HG03460 (cell line): ENCODE measurements around the gene JRKL.

ENCODE experiments used
- ATAC-seq: cut with Tn5 transposase; IDR thresholded peaks from one replicate; pipeline ENCODE4 v1.9.1; 2021; ENCODE audit not compliant: unreplicated experiment

The JRKL gene

DNA sequence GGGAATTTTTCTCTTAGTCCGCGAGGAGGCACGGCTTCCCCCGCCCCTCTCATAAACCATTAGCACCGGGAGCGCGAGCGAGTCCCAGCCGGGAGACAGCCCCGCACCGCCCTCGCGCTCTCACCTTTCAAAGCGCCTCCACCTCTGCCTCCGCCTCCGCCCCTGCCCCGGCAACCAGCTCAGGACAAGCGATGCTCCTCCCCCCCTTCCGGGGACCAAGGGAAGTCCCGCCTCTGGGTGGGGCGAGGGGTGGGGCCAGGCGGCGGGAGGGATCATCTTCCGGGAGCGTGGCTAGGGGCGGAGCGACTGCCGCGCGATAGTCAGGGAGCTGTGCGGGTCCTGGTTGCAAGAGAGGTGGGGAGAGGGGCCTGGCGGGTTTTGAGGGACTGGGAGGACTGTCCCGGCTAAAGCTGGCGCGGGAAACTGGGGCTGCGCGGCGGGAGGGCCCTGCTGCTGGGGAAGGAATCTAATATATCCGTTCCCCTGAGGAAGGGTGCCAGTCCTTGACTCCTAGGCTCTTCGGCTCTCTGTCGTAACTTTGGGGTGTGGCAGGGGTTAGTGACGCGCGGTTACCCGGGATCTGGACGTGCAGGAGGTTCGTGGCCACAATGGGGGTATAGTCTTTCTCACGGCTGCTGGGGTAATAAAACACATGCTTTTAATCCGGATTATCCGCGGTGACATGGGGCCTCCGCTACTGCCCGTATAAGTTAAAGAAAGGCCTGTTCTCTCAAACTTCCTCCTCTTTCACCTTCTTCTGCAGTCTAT is at the start of gene JRKL, which contains the start of gene CCDC82:
TSS of gene JRKL (plus strand) at position 294 of the 768 bp plus-strand sequence. CDS start 637 bp downstream, outside the sequence.
TSS of gene CCDC82 (minus strand) at position 193 of the 768 bp plus-strand sequence. CDS start 5,165 bp downstream, outside the sequence.
- peak; percentile 95 for ATAC-seq

DNA sequence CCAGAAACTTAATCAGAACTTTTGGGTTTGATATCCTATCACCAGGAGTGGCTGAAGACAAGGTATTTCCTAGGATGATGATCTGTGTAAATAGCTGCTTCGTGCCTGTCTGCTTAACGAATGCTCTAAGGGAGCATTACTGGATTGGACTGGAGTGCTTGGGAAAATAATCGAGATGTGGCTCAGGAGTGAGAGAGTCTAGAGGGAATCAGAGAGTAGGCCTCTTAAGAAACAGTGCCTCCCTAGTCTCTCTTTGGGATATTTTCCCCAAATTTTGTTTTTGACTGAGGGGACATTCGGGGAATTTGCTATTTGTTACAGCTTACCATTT is 49.3 kb upstream of the JRKL start:
- ATAC-seq = no peak

DNA sequence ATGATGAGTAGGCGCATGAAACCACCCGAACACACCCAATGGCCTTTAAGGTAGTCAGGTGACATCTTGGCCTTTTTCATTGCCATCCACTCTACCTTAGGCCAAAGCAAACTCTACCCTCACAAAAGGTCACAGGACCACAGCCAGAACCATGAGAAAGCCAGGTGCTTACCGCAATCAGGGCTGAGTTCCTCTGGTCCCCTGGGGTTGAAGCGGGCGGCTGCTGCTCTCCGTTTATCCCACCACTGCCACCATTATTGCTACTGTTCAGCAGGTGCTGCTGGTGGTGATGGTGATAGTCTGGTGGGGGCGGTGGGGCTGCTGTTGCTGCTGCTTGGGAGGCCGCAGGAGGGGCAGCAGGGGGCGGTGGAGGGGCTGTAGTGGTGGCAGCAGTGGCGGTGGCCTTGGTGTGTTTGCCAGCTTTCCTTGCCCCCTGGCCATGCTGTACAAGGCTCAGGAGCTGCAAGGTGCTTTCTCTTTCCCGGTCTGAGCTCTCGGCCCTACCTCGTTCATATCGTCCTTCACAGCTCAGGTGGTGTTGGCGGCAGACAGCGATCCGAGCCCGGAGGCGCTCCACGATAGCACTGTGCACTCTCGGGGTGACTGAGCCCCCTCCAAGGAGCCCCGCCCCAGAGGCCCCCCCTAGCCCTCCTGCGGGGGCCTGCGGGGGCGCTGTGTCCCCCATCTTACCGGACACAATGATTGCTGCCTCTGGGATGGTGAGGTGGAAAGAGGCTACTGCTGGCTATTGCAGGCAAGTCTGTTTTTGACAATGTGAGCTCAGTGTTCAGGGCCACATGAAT is 48.4 kb upstream of the JRKL start:
- peak; percentile 35 for ATAC-seq

DNA sequence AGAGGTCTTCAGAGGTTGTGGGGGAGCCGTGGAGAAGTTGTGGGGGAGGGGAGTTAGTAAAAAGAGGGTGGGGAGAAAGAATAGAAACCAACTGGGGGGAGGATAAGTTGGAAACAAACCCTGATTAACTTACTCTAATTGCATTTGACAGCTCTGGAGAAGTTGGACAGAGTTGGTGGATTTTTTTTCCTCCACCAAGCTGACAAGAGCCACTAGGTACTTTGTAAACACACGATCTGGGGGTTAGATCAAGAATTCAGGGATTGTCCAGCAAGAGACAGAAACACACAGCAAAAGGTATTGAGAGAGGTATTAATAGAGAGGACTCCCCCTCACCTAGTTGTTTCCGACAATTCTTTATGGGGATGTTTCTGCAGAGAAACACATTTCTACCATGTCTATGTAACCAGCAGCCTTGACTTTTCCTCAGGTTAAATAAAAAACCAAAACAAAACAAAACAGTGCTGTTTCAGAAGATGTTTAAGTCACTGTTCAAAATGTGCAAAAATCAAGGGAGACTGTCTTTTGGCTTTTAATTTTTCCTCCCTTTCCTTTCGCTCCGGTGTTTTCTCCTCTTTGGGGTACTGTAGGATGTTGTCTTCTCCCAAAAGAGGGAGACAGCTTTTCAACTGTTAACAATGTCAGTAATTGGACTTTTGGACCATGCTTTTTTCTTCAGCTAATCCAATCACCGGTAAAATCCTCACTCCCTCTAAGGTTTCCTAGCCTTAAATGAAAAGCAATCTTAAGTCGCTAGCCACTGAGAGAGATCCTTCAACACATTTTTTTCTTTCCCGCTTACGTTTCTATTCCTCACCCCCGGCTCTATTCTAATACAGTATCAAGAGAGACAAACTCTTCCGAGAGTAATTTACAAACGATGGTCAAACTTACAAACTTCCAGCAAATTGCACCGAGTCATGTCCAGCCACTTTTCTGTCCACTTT is 47.5 kb upstream of the JRKL start:
- no peak for ATAC-seq

DNA sequence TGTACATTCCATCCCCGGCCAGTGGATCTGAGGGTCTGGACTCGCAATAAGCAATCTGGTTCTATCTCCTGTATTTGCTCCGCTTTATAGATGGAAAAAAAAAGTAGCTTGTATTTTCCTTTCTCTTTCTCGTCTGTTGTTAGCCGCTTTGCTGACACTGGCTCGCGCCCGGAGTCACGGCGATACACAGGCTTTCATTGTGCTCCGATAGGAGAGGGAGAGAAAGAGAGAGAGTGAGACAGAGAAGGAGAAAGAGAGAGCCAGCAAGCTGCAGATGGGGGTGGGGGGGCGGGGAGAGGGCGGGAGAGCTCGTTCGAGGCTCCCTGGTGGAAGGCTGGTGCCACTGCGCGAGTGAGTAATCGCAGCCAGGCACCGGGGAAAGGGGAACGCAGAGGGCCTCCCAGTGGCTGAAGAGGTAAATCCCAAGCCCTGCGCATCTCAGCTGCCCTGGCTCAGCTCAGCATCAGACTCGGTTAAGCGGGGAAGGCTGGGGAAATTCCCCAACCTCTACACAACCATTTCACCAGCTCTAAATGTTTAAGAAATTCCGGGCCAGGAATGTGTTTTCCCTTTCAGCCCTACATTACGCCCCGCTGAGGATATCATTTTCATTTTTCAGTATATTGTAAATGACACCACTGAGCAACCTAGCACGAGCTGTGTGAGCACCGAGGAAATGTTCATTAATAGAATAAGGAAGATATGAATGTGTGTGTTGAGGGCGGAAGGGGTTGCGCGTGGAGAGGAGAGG is 46.7 kb upstream of the JRKL start, which contains the start of gene MAML2:
TSS of gene MAML2 (minus strand) at position 235 of the 751 bp plus-strand sequence. CDS start 1,300 bp downstream, outside the sequence.
- ATAC-seq = peak; percentile 72

DNA sequence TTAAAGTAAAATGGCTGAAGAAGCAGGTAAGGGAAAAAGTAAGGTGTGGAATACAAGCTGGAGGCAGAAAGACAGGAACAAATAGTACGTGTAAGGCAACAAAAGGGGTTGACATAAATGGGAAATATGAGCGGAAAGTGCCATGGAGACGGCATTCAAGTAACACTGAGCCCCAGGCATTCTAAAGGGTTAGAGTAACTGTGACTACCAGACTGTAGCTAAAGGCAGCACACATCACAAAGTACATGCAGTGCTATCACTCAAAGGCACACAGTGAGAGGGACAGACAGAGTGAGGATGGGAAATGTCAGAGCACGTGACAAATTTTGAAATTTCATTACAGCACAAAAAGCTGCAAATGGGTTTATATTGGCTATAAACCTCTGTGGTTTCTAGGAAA is 33.0 kb upstream of the JRKL start:
- ATAC-seq = no peak

DNA sequence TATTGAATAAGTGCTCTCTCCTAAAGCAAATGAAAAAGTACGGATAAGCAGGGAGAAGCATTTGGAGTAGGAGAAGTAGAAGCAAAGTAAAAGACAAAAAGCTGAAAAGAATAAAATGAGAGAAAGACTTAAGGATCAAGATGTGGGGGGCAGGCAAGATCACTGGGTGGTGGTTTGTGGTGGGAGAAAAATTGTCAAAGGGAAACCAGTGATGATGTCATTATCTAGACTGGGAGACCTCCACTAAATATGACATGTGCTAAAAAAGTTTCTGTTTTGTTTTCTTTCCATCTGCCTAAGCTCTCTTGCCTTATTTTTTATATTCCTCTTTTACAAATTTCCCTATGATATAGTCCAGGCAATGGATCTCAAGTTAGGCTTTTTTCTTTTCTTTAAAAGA is 32.0 kb upstream of the JRKL start:
- no peak for ATAC-seq

DNA sequence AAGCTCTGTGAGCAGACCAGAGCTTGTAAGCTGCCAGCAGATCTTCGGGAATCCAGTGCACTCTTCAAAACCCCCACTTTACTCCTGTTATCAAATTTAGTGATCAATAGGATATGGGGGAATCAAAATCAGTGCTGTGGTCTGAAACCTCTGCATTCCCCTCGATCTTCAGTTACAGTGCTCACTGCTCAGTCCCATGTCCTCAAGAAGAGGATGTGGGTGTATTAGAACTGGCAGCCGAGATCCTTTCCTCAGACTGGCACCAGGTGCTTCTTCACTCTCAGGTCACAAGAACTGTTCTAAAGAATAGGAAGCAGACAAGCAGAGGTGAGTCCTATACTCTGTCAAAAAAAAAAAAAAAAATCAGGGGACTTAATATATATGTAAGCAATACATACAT is 31.5 kb upstream of the JRKL start:
- no peak for ATAC-seq

DNA sequence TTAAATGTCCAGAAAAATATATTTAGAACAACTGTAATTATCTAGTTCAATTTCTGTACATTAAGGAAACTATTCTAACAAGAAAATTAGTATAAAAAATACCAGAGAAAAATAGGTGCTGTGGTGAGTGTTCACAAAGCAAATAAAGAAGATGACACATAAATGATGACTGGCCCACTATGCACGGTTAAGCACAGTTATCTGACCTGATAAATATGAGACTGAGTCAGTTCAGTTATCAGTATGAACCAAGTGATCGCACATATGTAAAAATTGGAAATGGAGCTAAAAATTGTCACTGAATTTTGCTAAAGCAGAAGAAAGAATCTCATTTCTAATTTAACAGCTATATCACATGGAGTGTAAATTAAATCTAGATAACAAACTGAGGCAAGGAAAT is 28.0 kb upstream of the JRKL start:
- ATAC-seq = no peak

DNA sequence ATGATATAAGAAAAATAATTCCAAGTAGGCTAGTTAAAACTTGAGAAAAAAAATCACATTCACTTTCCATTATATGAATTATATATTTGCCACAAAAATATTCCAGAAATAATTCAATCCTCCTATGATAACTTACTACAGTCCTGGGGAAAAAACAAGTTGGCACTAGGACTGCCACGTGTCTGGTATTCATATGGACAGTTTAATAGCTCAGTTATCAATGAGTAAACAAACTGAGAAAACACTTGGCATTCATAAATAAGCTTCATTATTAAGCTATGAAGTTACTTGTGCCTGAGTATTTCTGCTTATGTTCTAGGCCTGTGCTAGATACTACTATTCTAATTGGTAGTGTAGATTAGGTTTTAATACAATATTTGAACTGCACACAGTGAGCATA is 24.3 kb upstream of the JRKL start:
- no peak for ATAC-seq

DNA sequence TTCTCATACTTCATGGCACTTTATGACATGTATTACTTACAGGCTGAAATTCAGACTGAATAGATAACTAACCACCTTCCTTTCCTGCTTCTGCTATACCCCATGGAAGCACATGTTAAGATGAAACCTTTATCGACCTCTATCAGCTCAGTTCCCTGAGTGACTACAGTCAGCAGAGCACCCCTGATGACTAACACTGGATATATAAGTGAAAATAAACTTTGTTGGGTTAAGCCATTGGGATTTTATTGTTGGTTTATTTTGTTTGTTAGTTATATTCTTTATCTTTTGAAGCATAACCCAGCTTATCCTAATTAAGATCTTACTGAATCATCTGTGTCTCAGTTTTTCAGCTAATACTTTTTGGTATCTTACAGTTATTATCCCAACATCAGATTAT is 23.8 kb upstream of the JRKL start:
- ATAC-seq = no peak

DNA sequence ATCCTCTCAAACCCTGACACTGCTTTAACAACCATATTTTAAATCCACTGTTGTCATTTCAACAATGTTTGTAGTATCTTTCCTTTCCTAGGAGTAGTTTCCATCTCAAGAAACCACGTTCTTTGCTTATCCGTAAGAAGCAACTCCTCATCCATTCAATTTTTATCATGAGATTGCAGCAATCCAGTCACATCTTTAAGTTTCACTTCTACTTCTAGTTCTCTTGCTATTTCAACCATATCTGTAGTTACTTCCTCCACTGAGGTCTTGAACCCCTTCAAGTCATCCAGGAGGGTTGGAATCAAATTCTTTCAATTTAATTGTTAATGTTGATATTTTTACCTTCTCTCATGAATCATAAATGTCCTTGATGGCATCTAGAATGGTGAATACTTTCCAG is 22.5 kb upstream of the JRKL start:
- ATAC-seq = no peak

DNA sequence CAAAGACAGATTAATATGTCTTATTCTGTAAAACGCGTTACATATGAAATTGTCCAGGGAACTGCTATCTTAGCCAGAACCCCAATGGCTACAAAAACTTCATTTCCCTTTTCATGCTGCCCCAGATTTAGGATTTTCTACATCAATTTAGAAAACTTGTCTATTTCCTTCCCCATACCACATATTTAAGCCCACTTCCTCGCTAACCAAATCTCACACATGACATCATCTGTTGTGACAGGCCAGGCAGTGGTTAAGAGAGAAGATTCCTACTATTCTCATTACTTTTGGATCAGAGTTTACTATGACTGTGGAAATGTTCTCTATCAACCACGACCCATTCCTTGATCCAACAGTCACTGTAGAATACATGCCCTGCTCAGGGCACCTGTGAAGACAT is 16.0 kb upstream of the JRKL start:
- no peak for ATAC-seq

DNA sequence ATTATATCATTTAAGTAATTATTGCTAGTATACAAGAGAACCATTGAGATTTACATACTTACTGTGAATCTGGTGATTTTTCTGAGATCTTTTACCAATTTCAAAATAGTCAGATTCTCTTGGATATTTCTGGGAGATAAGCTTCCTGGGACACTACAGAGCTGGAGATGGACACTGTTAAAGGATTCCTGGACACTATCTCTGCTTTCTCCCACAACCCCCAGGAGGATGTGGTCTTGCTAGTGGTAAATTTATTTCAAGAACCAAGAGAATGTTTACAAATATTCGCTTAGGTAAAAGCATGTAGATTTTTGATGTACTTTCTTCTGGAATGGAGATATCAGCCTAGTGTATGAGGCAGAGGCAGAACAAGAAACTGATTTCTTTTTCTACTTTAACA is 13.0 kb upstream of the JRKL start:
- ATAC-seq = no peak

DNA sequence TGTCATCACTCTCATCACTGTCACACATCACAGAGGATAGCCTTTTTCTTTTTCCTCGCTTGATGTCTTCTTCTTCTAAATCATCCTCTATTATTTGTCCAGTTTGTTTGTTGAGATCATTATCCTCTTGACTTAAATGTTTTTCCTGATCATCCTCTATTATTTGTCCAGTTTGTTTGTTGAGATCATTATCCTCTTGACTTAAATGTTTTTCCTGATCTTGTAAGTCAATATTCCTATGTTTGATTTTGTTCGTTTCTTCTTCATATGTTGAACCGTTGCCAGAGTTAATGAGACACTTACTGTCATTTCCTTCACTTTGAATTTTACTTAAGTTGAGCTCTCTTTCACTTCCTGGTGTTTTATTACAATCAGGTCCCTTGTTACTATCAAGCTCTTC is 5.7 kb upstream of the JRKL start:
- ATAC-seq = no peak

DNA sequence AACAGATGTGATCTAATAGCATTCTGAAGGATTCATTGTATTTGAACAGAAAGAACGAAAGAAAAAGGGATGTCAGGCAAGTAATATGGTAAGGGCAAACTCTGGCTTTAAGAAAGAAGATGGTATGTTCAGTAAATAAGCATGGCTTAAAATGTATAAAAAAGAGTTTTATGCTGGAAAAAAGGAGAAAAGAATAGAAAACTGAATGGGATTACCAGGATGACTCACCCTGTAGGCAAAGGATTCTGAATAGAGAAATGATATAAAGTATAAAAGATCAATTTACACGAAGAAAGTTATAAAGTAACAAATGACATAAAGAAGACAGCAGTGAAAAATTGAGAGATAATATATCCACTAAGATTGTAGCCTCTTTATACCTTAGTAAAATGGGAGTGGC is 4.6 kb upstream of the JRKL start:
- ATAC-seq = no peak

DNA sequence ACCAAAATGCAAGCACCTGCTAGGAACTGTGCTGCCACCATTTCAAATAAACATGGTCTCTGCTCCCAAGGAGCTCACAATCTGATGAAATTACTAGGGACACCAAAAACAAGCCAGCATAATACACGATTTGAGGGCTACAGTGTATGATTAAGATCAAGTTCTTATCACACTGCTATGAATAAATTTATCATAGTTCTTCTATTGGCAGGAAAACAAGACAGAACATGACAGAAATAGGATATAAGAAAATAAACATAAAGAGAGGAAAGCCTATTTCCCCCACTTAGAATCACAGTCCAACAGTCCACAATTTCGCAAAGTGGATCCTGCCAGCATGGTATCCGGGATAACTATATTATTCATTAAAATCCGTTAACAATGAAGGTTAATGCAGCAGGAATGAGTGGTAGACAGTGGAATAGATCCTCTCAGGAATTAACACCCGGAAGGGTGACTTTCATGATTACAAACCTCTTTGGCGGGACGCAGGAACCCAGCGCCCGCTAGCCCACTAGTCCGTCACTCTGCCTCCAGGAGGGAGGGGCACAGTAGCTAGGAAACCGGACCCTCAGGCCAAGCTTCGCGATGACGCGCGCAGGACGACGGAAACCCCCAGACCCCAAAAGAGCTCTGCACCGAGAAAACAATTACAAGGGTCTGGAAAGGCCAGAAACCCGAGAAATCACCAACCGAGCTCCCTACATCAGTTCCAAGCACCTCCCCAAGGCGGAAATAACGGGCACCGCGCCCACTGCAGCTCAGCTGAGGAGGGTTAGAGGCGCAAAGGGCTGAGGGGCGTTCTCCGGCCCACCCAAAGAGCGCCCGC is 708 bp upstream of the JRKL start:
- peak; percentile 45 for ATAC-seq

DNA sequence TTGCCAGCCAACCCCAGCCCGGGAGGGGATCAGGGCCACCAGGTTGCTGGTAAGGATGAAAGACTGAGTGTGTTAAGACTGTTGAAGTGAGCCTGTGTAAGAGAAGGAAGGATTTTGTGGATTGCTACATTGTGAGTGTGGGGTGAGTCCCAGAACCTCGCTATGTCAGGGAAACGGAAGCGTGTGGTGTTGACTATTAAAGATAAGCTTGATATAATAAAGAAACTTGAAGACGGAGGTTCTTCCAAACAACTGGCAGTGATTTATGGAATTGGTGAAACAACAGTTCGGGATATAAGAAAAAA is 627 bp downstream of the JRKL start:
- ATAC-seq = no peak

DNA sequence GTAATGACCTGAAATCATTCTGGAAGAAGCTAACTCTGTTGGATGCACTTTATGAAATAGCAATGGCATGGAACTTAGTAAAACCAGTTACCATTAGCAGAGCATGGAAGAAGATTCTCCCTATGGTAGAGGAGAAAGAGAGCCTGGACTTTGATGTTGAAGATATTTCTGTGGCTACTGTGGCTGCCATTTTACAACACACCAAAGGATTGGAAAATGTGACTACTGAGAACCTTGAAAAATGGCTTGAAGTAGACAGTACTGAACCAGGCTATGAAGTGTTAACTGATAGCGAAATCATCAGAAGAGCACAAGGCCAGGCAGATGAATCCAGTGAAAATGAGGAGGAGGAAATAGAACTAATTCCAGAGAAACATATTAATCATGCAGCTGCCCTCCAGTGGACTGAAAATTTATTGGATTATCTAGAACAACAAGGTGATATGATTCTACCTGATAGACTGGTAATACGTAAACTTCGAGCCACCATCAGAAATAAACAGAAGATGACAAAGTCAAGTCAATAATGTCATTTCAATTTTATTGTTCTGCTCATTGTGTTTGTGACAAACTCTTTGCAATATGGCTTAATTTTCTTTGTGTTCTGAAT is 2.0 kb downstream of the JRKL start:
- ATAC-seq = no peak
